GM23338 (cell line): ENCODE results near the gene SLC12A5.

ENCODE experiments used
- CREB1 ChIP-seq: fragments of 250-450 bp; sonication (Bioruptor Pico); IDR thresholded peaks from 2 replicates; pipeline ENCODE4 v1.5.0; 2020; ENCODE audit warnings: low read depth, mild to moderate bottlenecking, moderate library complexity
- EZH2phosphoT487 ChIP-seq: fragments of 200-600 bp; sonication (generic); IDR thresholded peaks from one replicate; pipeline ENCODE4 v1.8.1; 2018; ENCODE audit warnings: antibody characterized with exemption; ENCODE audit not compliant: unreplicated experiment
- JUNB ChIP-seq: IDR thresholded peaks from one replicate; pipeline ENCODE4 v1.6.1; 2016; ENCODE audit warnings: antibody characterized with exemption; ENCODE audit not compliant: unreplicated experiment
- POLR2AphosphoS5 ChIP-seq: IDR thresholded peaks from 2 replicates; pipeline ENCODE4 v1.6.1; 2016; ENCODE audit warnings: antibody characterized with exemption, low read depth
- TF ChIP-seq, protein P1 (sequence below), 2 experiments: fragments of 200-600 bp in 1 of 2; sonication (generic) in 1 of 2; conservative IDR thresholded peaks; 2 replicates each; pipeline versions ENCODE4 v1.5.1 to v1.6.1; 2016 to 2017; ENCODE audit warnings: antibody characterized with exemption in 2 of 2, low read depth in 2 of 2, mild to moderate bottlenecking in 2 of 2, moderate library complexity in 1 of 2
- TF ChIP-seq, protein P2 (sequence below): IDR thresholded peaks from one replicate; pipeline ENCODE4 v1.6.1; 2018; ENCODE audit warnings: antibody characterized with exemption; ENCODE audit not compliant: unreplicated experiment
- TF ChIP-seq, protein P3 (sequence below): fragments of 250-450 bp; sonication (Bioruptor Pico); IDR thresholded peaks from 2 replicates; pipeline ENCODE4 v1.5.0; 2020; ENCODE audit warnings: mild to moderate bottlenecking, moderate library complexity

DNA sequence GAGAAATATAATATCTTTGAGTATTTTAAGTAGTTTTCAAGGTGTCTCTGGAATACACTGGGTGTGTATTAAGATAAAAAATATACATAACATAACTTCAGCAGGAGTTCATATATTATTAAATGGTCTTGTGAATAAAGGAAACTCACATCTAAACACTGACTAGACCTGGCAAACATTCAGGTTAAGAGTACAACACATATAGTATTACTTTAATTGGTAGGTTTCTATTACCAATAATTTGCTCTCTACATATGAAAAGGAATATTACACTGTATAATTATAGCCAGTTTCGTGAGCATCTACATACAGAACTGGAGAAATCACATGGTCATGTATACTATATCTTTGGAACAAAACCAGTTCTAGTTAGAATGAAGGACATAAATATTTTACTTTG is 52.1 kb downstream of the SLC12A5 start:
- TF ChIP-seq, protein P1, sequence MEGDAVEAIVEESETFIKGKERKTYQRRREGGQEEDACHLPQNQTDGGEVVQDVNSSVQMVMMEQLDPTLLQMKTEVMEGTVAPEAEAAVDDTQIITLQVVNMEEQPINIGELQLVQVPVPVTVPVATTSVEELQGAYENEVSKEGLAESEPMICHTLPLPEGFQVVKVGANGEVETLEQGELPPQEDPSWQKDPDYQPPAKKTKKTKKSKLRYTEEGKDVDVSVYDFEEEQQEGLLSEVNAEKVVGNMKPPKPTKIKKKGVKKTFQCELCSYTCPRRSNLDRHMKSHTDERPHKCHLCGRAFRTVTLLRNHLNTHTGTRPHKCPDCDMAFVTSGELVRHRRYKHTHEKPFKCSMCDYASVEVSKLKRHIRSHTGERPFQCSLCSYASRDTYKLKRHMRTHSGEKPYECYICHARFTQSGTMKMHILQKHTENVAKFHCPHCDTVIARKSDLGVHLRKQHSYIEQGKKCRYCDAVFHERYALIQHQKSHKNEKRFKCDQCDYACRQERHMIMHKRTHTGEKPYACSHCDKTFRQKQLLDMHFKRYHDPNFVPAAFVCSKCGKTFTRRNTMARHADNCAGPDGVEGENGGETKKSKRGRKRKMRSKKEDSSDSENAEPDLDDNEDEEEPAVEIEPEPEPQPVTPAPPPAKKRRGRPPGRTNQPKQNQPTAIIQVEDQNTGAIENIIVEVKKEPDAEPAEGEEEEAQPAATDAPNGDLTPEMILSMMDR (conservative IDR thresholded peaks at IDR 0.05; ENCODE audit: low read depth in 2 of 2): no peak
- no peak for TF ChIP-seq CREB1
- no peak for TF ChIP-seq POLR2AphosphoS5
- TF ChIP-seq, protein P2, sequence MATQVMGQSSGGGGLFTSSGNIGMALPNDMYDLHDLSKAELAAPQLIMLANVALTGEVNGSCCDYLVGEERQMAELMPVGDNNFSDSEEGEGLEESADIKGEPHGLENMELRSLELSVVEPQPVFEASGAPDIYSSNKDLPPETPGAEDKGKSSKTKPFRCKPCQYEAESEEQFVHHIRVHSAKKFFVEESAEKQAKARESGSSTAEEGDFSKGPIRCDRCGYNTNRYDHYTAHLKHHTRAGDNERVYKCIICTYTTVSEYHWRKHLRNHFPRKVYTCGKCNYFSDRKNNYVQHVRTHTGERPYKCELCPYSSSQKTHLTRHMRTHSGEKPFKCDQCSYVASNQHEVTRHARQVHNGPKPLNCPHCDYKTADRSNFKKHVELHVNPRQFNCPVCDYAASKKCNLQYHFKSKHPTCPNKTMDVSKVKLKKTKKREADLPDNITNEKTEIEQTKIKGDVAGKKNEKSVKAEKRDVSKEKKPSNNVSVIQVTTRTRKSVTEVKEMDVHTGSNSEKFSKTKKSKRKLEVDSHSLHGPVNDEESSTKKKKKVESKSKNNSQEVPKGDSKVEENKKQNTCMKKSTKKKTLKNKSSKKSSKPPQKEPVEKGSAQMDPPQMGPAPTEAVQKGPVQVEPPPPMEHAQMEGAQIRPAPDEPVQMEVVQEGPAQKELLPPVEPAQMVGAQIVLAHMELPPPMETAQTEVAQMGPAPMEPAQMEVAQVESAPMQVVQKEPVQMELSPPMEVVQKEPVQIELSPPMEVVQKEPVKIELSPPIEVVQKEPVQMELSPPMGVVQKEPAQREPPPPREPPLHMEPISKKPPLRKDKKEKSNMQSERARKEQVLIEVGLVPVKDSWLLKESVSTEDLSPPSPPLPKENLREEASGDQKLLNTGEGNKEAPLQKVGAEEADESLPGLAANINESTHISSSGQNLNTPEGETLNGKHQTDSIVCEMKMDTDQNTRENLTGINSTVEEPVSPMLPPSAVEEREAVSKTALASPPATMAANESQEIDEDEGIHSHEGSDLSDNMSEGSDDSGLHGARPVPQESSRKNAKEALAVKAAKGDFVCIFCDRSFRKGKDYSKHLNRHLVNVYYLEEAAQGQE: no peak
- no peak for TF ChIP-seq EZH2phosphoT487
- TF ChIP-seq, protein P3, sequence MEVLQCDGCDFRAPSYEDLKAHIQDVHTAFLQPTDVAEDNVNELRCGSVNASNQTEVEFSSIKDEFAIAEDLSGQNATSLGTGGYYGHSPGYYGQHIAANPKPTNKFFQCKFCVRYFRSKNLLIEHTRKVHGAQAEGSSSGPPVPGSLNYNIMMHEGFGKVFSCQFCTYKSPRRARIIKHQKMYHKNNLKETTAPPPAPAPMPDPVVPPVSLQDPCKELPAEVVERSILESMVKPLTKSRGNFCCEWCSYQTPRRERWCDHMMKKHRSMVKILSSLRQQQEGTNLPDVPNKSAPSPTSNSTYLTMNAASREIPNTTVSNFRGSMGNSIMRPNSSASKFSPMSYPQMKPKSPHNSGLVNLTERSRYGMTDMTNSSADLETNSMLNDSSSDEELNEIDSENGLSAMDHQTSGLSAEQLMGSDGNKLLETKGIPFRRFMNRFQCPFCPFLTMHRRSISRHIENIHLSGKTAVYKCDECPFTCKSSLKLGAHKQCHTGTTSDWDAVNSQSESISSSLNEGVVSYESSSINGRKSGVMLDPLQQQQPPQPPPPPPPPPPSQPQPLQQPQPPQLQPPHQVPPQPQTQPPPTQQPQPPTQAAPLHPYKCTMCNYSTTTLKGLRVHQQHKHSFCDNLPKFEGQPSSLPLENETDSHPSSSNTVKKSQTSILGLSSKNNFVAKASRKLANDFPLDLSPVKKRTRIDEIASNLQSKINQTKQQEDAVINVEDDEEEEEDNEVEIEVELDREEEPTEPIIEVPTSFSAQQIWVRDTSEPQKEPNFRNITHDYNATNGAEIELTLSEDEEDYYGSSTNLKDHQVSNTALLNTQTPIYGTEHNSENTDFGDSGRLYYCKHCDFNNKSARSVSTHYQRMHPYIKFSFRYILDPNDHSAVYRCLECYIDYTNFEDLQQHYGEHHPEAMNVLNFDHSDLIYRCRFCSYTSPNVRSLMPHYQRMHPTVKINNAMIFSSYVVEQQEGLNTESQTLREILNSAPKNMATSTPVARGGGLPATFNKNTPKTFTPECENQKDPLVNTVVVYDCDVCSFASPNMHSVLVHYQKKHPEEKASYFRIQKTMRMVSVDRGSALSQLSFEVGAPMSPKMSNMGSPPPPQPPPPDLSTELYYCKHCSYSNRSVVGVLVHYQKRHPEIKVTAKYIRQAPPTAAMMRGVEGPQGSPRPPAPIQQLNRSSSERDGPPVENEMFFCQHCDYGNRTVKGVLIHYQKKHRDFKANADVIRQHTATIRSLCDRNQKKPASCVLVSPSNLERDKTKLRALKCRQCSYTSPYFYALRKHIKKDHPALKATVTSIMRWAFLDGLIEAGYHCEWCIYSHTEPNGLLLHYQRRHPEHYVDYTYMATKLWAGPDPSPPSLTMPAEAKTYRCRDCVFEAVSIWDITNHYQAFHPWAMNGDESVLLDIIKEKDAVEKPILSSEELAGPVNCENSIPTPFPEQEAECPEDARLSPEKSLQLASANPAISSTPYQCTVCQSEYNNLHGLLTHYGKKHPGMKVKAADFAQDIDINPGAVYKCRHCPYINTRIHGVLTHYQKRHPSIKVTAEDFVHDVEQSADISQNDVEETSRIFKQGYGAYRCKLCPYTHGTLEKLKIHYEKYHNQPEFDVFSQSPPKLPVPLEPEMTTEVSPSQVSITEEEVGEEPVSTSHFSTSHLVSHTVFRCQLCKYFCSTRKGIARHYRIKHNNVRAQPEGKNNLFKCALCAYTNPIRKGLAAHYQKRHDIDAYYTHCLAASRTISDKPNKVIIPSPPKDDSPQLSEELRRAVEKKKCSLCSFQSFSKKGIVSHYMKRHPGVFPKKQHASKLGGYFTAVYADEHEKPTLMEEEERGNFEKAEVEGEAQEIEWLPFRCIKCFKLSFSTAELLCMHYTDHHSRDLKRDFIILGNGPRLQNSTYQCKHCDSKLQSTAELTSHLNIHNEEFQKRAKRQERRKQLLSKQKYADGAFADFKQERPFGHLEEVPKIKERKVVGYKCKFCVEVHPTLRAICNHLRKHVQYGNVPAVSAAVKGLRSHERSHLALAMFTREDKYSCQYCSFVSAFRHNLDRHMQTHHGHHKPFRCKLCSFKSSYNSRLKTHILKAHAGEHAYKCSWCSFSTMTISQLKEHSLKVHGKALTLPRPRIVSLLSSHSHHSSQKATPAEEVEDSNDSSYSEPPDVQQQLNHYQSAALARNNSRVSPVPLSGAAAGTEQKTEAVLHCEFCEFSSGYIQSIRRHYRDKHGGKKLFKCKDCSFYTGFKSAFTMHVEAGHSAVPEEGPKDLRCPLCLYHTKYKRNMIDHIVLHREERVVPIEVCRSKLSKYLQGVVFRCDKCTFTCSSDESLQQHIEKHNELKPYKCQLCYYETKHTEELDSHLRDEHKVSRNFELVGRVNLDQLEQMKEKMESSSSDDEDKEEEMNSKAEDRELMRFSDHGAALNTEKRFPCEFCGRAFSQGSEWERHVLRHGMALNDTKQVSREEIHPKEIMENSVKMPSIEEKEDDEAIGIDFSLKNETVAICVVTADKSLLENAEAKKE (CRISPR knock-in tag): no peak
- no peak for TF ChIP-seq JUNB
